ENCODE measurements around the gene CARS1. TPM values are rescaled to one million over a fixed set of nuclear protein-coding genes. Genes with fewer than 3 reads are reported as not detected.
"Not testable (repeated sequence)": the region's sequence is repeated elsewhere in the genome, so short reads cannot be mapped to it uniquely, and the experiment has no call there.

CARS1 gene
- total RNA-seq, 4 donors from 2014 or later: 41.7 to 59.9 (median 54.1) TPM

DNA sequence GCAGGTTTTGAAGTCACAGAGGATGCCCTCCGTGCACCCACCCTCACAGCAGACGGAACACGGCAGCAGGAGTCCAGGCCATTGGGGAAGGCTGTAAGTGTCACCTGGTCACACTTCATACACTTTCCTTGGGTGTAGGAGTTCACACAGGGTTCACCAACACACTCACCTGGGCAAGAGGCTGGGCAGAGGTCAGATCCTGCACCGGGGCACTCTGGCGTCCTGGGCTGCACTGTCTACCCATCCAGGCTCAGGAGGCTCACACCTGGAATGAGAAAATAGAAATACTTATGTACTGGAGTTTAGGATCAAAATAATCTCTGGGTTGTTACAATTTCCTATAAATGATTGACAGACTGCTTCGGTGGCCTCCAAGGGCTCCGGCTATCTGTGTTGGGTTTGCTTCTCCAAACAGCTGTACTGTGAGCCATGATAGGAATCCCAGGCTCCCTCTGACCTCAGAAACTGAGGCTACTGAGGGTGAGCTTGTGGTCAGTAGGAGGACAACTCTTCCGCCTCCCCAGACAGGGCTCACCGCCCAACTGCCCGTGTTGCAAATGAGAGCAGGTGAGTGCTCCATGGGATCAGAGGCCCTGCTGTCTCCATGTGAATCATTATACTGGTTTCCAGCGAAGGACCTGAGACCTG, 20.1 kb upstream of the CARS1 start:
- Histone ChIP-seq H3K36me3 (no peaks in the 10 kb centered on the region), H3K27me3 (no peaks in the 10 kb centered on the region), H3K27ac (no peak overlapping the region), H3K4me1 (no peaks in the 10 kb centered on the region), H3K9me3 (no peaks in the 10 kb centered on the region), H3K4me3 (no peak overlapping the region)
- no peak for TF ChIP-seq POLR2A (IDR thresholded peaks at IDR 0.05)
- TF ChIP-seq, protein P1, sequence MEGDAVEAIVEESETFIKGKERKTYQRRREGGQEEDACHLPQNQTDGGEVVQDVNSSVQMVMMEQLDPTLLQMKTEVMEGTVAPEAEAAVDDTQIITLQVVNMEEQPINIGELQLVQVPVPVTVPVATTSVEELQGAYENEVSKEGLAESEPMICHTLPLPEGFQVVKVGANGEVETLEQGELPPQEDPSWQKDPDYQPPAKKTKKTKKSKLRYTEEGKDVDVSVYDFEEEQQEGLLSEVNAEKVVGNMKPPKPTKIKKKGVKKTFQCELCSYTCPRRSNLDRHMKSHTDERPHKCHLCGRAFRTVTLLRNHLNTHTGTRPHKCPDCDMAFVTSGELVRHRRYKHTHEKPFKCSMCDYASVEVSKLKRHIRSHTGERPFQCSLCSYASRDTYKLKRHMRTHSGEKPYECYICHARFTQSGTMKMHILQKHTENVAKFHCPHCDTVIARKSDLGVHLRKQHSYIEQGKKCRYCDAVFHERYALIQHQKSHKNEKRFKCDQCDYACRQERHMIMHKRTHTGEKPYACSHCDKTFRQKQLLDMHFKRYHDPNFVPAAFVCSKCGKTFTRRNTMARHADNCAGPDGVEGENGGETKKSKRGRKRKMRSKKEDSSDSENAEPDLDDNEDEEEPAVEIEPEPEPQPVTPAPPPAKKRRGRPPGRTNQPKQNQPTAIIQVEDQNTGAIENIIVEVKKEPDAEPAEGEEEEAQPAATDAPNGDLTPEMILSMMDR (IDR thresholded peaks at IDR 0.05): no peak
- no peak for DNase-seq

DNA sequence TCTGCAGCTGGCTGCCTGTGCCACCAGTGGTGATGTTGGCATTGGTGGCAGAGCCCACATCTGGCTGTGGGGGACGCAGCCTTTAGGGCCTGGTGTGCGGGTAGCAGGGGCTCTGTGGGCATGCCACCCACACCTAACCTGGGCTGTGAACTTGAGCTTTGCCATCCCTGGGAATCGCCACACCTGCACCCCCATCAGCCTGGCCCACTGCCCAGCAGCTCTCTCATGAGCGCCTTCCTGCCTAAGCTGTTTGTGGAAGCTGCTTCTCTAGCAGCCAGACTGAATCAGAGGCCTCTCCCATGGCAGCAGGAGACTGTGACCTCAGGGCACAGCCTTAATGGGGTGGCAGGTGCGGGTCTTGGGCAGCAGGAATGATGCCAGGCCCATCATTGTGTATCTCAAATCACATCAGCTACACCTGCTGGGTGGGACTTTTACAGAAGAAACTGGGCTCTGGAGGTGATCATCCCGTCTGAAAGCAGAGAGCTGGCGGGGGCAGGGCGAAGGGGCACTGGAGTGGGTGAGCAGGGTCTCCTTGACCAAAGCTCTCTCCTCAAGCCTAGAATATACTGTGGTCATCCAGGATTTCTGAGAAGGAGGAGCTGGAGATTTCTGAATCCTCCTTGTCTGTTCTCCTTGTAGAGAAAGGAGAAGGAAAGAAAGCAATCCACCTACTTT, 17.8 kb upstream of the CARS1 start:
- TF ChIP-seq, protein P1 (IDR thresholded peaks at IDR 0.05): no peak
- TF ChIP-seq POLR2A (IDR thresholded peaks at IDR 0.05): no peak
- no peak for DNase-seq
- no peak overlapping the region for H3K4me3 ChIP-seq
- no peaks in the 10 kb centered on the region for H3K36me3 ChIP-seq
- no peaks in the 10 kb centered on the region for H3K27me3 ChIP-seq
- no peaks in the 10 kb centered on the region for H3K9me3 ChIP-seq
- no peak overlapping the region for H3K27ac ChIP-seq
- no peaks in the 10 kb centered on the region for H3K4me1 ChIP-seq

DNA sequence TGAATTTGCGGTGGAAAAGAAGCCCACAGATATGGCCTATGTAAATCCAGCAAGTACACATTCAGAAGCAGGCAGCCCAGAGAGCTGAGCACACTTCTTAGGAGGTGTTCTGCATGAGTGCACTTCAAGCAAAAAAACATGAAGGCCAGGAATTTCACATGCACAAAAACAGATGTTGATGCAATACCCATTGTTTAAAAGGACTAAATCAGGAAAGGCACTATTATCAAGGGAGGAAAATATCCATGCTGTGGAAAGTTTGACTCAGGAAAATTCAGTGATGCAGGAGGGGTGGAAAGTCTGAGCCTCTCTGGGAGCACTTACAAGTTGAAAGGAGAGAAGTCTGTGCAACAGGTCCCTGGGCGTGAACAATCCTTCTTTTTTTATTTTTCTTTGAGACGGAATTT, 15.8 kb upstream of the CARS1 start:
- Histone ChIP-seq H3K27me3 (no peaks in the 10 kb centered on the region), H3K4me3 (no peak overlapping the region), H3K36me3 (no peaks in the 10 kb centered on the region), H3K9me3 (no peaks in the 10 kb centered on the region), H3K27ac (no peak overlapping the region), H3K4me1 (no peaks in the 10 kb centered on the region)
- no peak for DNase-seq
- TF ChIP-seq, protein P1 (IDR thresholded peaks at IDR 0.05): no peak
- TF ChIP-seq POLR2A (IDR thresholded peaks at IDR 0.05): no peak

DNA sequence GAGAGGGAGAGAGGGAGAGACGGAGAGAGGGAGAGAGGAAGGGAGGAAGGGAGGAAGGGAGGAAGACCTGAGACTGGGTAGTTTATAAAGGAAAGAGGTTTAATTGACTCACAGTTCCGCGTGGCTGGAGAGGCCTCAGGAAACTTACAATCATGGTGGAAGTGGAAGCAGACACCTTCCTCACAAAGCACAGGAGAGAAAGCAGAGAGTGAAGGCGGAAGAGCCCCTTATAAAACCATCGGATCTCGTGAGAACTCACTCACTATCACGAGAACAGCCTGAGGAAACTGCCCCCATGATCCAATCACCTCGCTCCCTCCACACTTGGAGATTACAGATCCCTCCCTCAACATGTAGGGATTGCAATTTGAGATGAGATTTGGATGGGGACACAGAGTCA, 12.2 kb upstream of the CARS1 start:
- Histone ChIP-seq H3K27me3 (no peaks in the 10 kb centered on the region), H3K9me3 (no peaks in the 10 kb centered on the region), H3K4me1 (no peaks in the 10 kb centered on the region), H3K4me3 (no peak overlapping the region), H3K36me3 (no peaks in the 10 kb centered on the region), H3K27ac (no peak overlapping the region)
- TF ChIP-seq POLR2A (IDR thresholded peaks at IDR 0.05): no peak
- TF ChIP-seq, protein P1 (IDR thresholded peaks at IDR 0.05): no peak
- no peak for DNase-seq

DNA sequence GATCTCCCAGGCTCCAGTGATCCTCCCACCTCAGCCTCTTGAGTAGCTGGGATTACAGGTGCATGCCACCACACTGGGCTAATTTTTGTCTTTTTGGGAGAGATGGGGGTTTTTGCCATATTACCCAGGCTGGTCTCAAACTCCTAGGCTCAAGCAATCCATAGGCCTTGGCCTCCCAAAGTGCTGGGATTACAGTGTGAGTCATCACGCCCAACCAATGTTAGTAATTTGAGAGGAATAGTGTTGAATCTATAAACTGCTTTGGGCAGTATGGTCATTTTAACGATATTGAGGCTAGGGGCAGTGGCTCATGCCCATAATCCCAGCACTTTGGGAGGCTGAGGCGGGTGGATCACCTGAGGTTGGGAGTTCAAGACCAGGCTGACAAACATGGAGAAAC, 9.1 kb upstream of the CARS1 start:
- not testable (repeated sequence) for H3K27ac ChIP-seq, DNase-seq, H3K4me3 ChIP-seq, H3K4me1 ChIP-seq, H3K27me3 ChIP-seq, H3K9me3 ChIP-seq, H3K36me3 ChIP-seq

DNA sequence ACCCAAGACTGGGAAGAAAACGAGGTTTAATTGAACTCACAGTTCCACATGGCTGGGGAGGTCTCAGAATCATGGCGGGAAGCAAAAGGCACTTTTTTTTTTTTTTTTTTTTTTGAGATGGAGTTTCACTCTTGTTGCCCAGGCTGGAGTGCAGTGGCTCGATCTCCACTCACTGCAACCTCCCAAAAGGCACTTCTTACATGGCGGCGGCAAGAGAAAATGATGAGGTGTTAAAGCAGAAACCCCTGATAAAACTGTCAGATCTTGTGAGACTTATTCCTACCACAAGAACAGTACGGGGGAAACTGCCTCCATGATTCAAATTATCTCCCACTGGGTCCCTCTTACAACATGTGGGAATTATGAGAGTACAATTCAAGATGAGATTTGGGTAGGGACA, 7.5 kb upstream of the CARS1 start:
- not testable (repeated sequence) for H3K4me3 ChIP-seq, H3K4me1 ChIP-seq, DNase-seq, H3K36me3 ChIP-seq, H3K9me3 ChIP-seq, H3K27ac ChIP-seq, H3K27me3 ChIP-seq

DNA sequence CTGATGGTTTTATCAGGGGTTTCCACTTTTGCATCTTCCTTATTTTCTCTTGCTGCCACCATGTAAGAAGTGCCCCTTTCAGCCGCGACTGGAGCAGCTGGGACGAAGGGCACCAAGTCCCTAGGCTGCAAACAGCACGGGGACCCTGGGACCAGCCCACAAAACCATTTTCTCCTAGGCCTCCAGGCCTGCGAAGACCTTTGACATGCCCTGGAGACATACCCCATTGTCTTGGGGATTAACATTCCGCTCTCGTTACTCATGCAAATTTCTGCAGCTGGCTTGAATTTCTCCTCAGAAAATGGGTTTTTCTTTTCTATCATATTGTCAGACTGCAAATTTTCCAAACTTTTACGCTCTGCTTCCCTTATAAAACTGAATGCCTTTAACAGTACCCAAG, 6.7 kb upstream of the CARS1 start:
- H3K27me3 ChIP-seq, H3K27ac ChIP-seq, H3K4me1 ChIP-seq, H3K4me3 ChIP-seq, H3K9me3 ChIP-seq, H3K36me3 ChIP-seq: not testable (repeated sequence)
- DNase-seq: peak in 1 of 3 donors; percentile 8

DNA sequence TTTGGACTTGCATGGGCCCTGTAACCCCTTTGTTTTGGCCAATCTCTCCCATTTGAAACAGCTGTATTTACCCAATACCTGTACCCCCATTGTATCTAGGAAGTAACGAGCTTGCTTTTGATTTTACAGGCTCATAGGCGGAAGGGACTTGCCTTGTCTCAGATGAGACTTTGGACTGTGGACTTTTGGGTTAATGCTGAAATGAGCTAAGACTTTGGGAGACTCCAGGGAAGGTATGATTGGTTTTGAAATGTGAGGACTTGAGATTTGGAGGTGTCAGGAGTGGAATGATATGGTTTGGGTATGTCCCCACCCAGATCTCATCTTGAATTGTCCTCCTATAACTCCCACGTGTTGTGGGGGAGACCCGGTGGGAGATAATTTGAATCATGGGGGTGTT, 6.2 kb upstream of the CARS1 start:
- H3K4me3 ChIP-seq, DNase-seq, H3K27ac ChIP-seq, H3K4me1 ChIP-seq, H3K9me3 ChIP-seq, H3K36me3 ChIP-seq, H3K27me3 ChIP-seq: not testable (repeated sequence)

Measured in Peyer's patch (tissue), 4 donors.